Measurements from ENCODE around the gene SNTG2.

SNTG2 gene

GRCh38 chr2:1140389-1141003 is 189.8 kb downstream of the SNTG2 start:
- Histone ChIP-seq H3K9me3 (ENCODE audit: control insufficient read depth, insufficient read depth, low read length) (no peaks in the 10 kb centered on the region), H3K9ac (ENCODE audit: low read depth, low read length) (no peak overlapping the region), H3K36me3 (ENCODE audit: insufficient read depth, low read length) (no peaks in the 10 kb centered on the region), H3K4me1 (ENCODE audit: insufficient read depth, low read length) (no peaks in the 10 kb centered on the region)

GRCh38 chr2:1141079-1141478 is 190.4 kb downstream of the SNTG2 start:
- Histone ChIP-seq H3K4me1 (ENCODE audit: insufficient read depth, low read length) (no peaks in the 10 kb centered on the region), H3K9ac (ENCODE audit: low read depth, low read length) (no peak overlapping the region), H3K36me3 (ENCODE audit: insufficient read depth, low read length) (no peaks in the 10 kb centered on the region), H3K9me3 (ENCODE audit: control insufficient read depth, insufficient read depth, low read length) (no peaks in the 10 kb centered on the region)

- Histone ChIP-seq H3K4me1 (ENCODE audit: insufficient read depth, low read length) (no peaks in the 10 kb centered on the region), H3K9me3 (ENCODE audit: control insufficient read depth, insufficient read depth, low read length) (no peaks in the 10 kb centered on the region), H3K36me3 (ENCODE audit: insufficient read depth, low read length) (no peaks in the 10 kb centered on the region), H3K9ac (ENCODE audit: low read depth, low read length) (no peak overlapping the region)
Observed at GRCh38 chr2:1143129-1143528, 192.5 kb downstream of the SNTG2 start.

GRCh38 chr2:1147873-1148612 is 197.4 kb downstream of the SNTG2 start:
- no peaks in the 10 kb centered on the region for H3K4me1 ChIP-seq (ENCODE audit: insufficient read depth, low read length)
- H3K9me3 ChIP-seq (ENCODE audit: control insufficient read depth, insufficient read depth, low read length), result no peaks in the 10 kb centered on the region
- H3K36me3 ChIP-seq (ENCODE audit: insufficient read depth, low read length), result no peaks in the 10 kb centered on the region
- H3K9ac ChIP-seq (ENCODE audit: low read depth, low read length), result no peak overlapping the region

- H3K9ac ChIP-seq (ENCODE audit: low read depth, low read length), result no peak overlapping the region
- H3K36me3 ChIP-seq (ENCODE audit: insufficient read depth, low read length), result no peaks in the 10 kb centered on the region
- H3K9me3 ChIP-seq (ENCODE audit: control insufficient read depth, insufficient read depth, low read length), result no peaks in the 10 kb centered on the region
- 0 out of 2 replicates have a peak, but pooled peaks cover 1% of the 10 kb centered on the region for H3K4me1 ChIP-seq (ENCODE audit: insufficient read depth, low read length)
Observed at GRCh38 chr2:1150724-1151511, 200.3 kb downstream of the SNTG2 start.

- Histone ChIP-seq H3K9ac (ENCODE audit: low read depth, low read length) (no peak overlapping the region), H3K4me1 (ENCODE audit: insufficient read depth, low read length) (0 out of 2 replicates have a peak, but pooled peaks cover 5% of the 10 kb centered on the region), H3K9me3 (ENCODE audit: control insufficient read depth, insufficient read depth, low read length) (no peaks in the 10 kb centered on the region), H3K36me3 (ENCODE audit: insufficient read depth, low read length) (no peaks in the 10 kb centered on the region)
Observed at GRCh38 chr2:1152375-1152774, 201.7 kb downstream of the SNTG2 start.

- no peak overlapping the region for H3K9ac ChIP-seq (ENCODE audit: low read depth, low read length)
Observed at GRCh38 chr2:1153920-1154319, 203.3 kb downstream of the SNTG2 start.

GRCh38 chr2:1154710-1155594 is 204.3 kb downstream of the SNTG2 start:
- 0 out of 2 replicates have a peak, but pooled peaks cover 5% of the 10 kb centered on the region for H3K4me1 ChIP-seq (ENCODE audit: insufficient read depth, low read length)
- no peak overlapping the region for H3K9ac ChIP-seq (ENCODE audit: low read depth, low read length)
- H3K36me3 ChIP-seq (ENCODE audit: insufficient read depth, low read length), result no peaks in the 10 kb centered on the region
- no peaks in the 10 kb centered on the region for H3K9me3 ChIP-seq (ENCODE audit: control insufficient read depth, insufficient read depth, low read length)

More at GRCh38 chr2:1153920-1154319, 203.3 kb downstream of the SNTG2 start:
- no peaks in the 10 kb centered on the region for H3K36me3 ChIP-seq (ENCODE audit: insufficient read depth, low read length)
- H3K4me1 ChIP-seq (ENCODE audit: insufficient read depth, low read length), result 0 out of 2 replicates have a peak, but pooled peaks cover 5% of the 10 kb centered on the region
- no peaks in the 10 kb centered on the region for H3K9me3 ChIP-seq (ENCODE audit: control insufficient read depth, insufficient read depth, low read length)

- no peaks in the 10 kb centered on the region for H3K9me3 ChIP-seq (ENCODE audit: control insufficient read depth, insufficient read depth, low read length)
- no peak overlapping the region for H3K9ac ChIP-seq (ENCODE audit: low read depth, low read length)
- H3K4me1 ChIP-seq (ENCODE audit: insufficient read depth, low read length), result 0 out of 2 replicates have a peak, but pooled peaks cover 5% of the 10 kb centered on the region
- H3K36me3 ChIP-seq (ENCODE audit: insufficient read depth, low read length), result no peaks in the 10 kb centered on the region
Observed at GRCh38 chr2:1156059-1156458, 205.4 kb downstream of the SNTG2 start.

- Histone ChIP-seq H3K9me3 (ENCODE audit: control insufficient read depth, insufficient read depth, low read length) (no peaks in the 10 kb centered on the region), H3K4me1 (ENCODE audit: insufficient read depth, low read length) (0 out of 2 replicates have a peak, but pooled peaks cover 5% of the 10 kb centered on the region), H3K9ac (ENCODE audit: low read depth, low read length) (no peak overlapping the region), H3K36me3 (ENCODE audit: insufficient read depth, low read length) (no peaks in the 10 kb centered on the region)
Observed at GRCh38 chr2:1156531-1156930, 205.9 kb downstream of the SNTG2 start.

- Histone ChIP-seq H3K9me3 (ENCODE audit: control insufficient read depth, insufficient read depth, low read length) (no peaks in the 10 kb centered on the region), H3K4me1 (ENCODE audit: insufficient read depth, low read length) (0 out of 2 replicates have a peak, but pooled peaks cover 5% of the 10 kb centered on the region), H3K36me3 (ENCODE audit: insufficient read depth, low read length) (no peaks in the 10 kb centered on the region), H3K9ac (ENCODE audit: low read depth, low read length) (no peak overlapping the region)
Observed at GRCh38 chr2:1157107-1157506, 206.5 kb downstream of the SNTG2 start.

GRCh38 chr2:1159013-1159412 is 208.4 kb downstream of the SNTG2 start:
- Histone ChIP-seq H3K9me3 (ENCODE audit: control insufficient read depth, insufficient read depth, low read length) (no peaks in the 10 kb centered on the region), H3K4me1 (ENCODE audit: insufficient read depth, low read length) (0 out of 2 replicates have a peak, but pooled peaks cover 5% of the 10 kb centered on the region), H3K36me3 (ENCODE audit: insufficient read depth, low read length) (no peaks in the 10 kb centered on the region), H3K9ac (ENCODE audit: low read depth, low read length) (no peak overlapping the region)

- Histone ChIP-seq H3K4me1 (ENCODE audit: insufficient read depth, low read length) (no peaks in the 10 kb centered on the region), H3K9me3 (ENCODE audit: control insufficient read depth, insufficient read depth, low read length) (no peaks in the 10 kb centered on the region), H3K9ac (ENCODE audit: low read depth, low read length) (no peak overlapping the region), H3K36me3 (ENCODE audit: insufficient read depth, low read length) (no peaks in the 10 kb centered on the region)
Observed at GRCh38 chr2:1162246-1162645, 211.6 kb downstream of the SNTG2 start.

All from ES-I3 (cell line).